ENCODE data around the gene GRB7.
"Not testable (repeated sequence)": the region's sequence is repeated elsewhere in the genome, so short reads cannot be mapped to it uniquely, and the experiment has no call there.

Gene GRB7

DNA sequence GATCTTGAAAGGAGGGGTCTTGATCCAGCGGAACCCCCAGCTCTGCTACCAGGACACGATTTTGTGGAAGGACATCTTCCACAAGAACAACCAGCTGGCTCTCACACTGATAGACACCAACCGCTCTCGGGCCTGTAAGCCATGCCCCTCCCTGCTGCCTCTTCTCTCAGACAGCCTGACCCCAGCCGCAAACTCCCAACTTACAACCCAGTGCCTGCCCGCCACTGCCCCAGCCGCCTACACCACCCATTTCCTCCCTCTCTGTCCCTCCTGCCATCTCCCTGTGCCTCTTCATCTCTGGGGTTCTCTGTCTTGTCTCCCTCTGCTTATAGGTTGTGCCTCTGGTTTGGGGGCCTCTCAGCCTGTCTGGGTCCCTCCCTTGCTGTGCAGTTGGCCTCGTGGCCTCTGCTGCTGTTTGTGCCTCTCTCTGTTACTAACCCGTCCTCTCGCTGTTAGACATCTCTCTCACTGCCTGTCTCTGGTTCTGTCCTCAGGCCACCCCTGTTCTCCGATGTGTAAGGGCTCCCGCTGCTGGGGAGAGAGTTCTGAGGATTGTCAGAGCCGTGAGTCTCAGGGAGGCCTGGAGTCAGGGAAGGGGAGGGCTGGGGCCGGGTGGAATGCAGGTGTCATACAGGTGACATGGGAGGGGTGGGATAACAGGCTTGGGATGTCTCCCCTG lies 28.3 kb upstream of the GRB7 start:
- no peak for DNase-seq (ENCODE audit: low read depth in 2 of 2)

DNA sequence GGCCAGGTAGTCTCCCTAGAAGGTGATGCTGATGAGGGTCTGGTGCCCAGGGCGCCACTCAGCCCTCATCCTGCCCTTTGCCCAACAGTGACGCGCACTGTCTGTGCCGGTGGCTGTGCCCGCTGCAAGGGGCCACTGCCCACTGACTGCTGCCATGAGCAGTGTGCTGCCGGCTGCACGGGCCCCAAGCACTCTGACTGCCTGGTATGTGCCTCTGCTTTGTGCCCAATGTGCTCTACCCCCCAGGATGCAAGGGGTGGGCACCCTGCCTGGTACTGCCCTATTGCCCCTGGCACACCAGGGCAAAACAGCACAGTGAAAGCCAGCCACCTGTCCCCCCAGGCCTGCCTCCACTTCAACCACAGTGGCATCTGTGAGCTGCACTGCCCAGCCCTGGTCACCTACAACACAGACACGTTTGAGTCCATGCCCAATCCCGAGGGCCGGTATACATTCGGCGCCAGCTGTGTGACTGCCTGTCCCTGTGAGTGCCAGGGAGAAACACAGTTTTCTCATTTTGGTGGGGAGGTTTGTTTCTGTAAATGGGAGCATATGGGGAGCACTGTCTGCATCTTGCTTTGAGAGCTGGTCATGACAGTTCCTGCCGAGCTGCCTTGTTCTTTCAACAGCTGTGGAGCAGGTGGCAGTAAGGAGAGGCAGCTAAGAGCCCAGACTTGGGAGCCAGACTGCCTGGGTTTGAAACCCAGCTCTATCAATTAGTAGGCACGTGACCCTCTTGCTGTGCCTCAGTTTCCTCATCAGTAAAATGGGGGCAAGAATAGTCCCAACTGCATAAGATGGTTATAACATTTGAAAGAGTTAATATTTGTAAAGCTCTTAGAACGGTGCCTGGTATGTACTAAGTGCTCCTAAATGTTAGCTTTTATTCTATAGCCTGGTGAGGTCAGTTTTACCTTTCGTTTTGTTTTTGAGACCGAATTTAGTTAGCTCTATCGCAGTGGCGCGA lies 27.5 kb upstream of the GRB7 start:
- no peak for DNase-seq (ENCODE audit: low read depth in 2 of 2)

DNA sequence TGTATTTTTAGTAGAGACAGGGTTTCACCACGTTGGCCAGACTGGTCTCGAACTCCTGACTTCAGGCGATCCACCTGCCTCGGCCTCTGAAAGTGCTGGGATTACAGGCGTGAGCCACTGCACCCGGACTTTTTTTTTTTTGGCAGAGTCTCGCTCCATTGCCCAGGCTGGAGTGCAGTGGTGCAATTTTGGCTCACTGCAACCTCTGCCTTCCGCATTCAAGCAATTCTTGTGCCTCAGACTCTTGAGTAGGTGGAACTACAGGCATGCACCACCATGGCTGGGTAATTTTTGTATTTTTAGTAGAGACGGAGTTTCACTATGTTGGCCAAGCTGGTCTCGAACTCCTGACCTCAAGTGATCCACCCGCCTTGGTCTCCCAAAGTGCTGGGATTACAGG lies 26.7 kb upstream of the GRB7 start:
- not testable (repeated sequence) for DNase-seq (ENCODE audit: low read depth in 2 of 2)

DNA sequence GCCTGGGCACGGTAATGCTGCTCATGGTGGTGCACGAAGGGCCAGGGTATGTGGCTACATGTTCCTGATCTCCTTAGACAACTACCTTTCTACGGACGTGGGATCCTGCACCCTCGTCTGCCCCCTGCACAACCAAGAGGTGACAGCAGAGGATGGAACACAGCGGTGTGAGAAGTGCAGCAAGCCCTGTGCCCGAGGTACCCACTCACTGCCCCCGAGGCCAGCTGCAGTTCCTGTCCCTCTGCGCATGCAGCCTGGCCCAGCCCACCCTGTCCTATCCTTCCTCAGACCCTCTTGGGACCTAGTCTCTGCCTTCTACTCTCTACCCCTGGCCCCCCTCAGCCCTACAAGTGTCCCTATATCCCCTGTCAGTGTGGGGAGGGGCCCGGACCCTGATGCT lies 25.9 kb upstream of the GRB7 start:
- no peak for DNase-seq (ENCODE audit: low read depth in 2 of 2)

DNA sequence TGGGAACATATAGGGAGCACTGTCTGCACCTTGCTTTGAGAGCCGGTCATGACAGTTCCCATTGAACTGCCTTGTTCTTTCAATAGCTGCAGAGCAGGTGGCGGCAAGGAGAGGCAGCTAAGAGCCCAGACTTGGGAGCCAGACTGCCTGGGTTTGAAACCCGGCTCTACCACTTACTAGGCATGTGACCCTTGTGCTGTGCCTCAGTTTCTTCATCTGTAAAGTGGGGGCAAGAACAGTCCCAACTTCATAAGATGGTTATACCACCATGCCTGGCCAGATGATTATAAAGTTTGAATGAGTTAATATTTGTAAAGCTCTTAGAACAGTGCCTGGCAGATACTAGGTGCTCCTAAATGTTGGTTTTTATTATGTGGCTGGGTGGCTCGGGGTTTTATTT lies 23.5 kb upstream of the GRB7 start:
- DNase-seq (ENCODE audit: low read depth in 2 of 2) = no peak

DNA sequence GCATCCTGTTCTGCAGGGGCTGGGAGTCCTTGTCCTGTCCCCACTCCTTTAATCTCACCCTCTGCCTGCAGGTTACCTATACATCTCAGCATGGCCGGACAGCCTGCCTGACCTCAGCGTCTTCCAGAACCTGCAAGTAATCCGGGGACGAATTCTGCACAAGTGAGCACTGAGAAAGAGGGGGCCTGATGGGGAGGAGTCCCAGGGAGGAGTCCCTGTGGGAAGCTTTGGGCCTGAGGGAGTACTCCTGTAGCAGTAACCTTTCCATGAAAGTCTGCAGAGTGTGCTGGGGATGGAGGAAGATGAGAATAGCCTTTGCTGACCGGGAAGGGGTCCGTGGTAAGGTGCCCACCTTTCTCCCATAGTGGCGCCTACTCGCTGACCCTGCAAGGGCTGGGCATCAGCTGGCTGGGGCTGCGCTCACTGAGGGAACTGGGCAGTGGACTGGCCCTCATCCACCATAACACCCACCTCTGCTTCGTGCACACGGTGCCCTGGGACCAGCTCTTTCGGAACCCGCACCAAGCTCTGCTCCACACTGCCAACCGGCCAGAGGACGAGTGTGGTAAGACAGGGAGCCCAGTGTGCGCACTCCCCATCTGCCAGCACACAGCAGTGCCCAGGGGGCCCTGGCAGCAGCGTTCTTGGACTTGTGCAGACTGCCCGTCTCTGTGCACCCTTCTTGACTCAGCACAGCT lies 22.2 kb upstream of the GRB7 start:
- no peak for DNase-seq (ENCODE audit: low read depth in 2 of 2)

DNA sequence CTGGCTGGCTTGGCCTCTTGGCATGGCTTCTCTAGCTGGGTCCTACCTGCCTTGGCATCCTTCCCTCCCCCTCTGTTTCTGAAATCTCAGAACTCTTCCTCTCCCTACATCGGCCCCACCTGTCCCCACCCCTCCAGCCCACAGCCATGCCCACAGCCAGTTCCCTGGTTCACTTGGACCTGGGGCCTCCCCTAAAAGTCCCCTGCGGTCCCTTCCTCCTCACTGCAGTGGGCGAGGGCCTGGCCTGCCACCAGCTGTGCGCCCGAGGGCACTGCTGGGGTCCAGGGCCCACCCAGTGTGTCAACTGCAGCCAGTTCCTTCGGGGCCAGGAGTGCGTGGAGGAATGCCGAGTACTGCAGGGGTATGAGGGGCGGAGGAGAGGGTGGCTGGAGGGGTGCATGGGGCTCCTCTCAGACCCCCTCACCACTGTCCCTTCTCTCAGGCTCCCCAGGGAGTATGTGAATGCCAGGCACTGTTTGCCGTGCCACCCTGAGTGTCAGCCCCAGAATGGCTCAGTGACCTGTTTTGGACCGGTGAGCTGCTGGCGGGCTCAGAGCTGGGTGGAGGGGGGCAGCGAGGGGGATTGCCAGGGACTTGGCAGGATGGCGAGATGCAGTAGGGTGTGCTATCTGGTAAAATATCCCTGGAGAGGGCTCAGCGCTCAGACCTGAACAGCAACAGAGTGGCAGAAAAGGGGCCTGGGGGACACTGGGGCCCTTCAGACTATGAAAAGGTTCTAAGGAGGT lies 21.5 kb upstream of the GRB7 start:
- no peak for DNase-seq (ENCODE audit: low read depth in 2 of 2)

DNA sequence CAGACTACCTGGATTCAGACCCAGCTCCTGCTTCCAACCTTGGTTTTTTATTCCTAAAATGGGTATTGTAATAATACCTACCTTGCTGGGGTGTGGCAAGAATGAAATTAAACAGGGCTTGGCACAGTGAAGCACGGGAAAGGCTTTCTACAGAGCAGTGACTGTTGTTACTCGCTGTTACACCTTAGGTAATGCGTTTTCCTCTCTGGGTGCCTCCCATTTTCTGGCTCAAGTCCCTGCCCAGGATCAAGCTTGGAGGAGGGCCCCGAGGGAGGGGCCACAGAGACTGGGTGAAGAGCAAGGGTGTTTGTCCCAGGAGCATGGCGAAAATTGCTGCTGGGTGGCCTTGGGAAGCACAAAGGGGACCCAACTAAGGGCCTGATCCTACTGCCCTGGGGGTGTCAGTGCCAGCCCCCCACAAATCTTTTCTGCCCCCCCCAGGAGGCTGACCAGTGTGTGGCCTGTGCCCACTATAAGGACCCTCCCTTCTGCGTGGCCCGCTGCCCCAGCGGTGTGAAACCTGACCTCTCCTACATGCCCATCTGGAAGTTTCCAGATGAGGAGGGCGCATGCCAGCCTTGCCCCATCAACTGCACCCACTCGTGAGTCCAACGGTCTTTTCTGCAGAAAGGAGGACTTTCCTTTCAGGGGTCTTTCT lies 20.7 kb upstream of the GRB7 start:
- DNase-seq (ENCODE audit: low read depth in 2 of 2) = no peak

DNA sequence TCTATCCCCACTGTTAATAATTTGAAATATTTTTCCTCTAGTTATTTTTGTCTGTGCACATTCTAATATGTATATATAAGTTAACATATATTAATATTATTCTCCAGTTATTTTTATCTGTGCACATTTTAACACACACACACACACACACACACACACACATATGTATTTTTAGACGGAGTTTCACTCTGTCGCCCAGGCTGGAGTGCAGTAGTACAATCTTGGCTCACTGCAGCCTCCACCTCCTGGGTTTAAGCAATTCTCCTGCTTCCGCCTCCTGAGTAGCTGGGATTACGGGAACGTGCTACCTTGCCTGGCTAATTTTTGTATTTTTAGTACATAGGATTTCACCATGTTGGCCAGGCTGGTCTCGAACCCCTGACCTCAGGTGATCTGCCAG lies 20.1 kb upstream of the GRB7 start:
- no peak for DNase-seq (ENCODE audit: low read depth in 2 of 2)

DNA sequence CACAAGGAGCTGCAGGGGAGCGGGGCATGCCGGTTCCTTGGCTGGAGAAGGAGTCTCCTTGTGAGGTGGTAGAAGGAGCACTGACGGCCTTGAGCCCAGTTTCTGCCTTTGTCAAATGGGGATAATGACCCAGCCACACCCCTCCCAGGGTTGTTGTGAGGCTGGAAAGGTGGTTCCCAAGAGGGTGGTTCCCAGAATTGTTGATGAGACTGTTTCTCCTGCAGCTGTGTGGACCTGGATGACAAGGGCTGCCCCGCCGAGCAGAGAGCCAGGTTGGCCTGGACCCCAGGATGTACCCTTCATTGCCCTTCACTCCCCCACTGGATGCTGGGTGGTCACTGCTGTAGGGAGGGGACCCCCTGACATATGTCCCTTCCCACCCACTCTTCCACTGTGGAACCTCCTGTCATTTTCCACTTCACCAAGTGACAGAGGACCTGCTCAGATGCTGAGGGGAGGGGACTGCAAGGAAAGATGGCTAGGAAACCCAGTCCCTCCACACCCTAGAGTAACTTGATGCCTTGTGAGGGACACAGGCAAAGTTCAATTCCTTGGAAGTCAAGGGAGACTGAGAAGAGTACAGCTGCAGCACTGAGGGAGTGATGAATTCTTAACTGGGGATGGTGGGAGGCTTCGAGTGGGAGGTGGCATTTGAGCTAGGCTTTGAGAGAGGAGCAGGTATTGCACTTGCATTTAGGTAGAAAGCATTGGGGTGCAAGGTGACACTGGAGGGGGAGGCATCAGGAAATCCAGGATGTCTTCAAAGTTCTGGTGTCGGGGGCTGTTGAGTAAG lies 18.0 kb upstream of the GRB7 start:
- no peak for DNase-seq (ENCODE audit: low read depth in 2 of 2)

DNA sequence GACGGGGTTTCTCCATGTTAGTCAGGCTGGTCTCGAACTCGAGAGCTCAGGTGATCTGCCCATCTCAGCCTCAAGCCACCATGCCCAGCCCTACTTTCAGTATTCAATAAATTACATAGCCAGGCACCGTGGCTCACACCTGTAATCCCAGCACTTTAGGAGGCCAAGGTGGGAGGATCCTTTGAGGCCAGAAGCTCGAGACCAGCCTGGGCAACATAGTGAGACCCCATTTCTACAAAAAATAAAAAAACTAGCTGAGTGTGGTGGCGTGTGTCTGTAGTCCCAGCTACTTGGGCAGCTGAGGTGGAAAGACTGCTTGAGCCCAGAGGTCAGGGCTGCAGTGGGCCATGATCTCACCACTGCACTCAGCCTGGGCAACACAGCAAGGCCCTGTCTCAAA lies 15.6 kb upstream of the GRB7 start:
- no peak for DNase-seq (ENCODE audit: low read depth in 2 of 2)

DNA sequence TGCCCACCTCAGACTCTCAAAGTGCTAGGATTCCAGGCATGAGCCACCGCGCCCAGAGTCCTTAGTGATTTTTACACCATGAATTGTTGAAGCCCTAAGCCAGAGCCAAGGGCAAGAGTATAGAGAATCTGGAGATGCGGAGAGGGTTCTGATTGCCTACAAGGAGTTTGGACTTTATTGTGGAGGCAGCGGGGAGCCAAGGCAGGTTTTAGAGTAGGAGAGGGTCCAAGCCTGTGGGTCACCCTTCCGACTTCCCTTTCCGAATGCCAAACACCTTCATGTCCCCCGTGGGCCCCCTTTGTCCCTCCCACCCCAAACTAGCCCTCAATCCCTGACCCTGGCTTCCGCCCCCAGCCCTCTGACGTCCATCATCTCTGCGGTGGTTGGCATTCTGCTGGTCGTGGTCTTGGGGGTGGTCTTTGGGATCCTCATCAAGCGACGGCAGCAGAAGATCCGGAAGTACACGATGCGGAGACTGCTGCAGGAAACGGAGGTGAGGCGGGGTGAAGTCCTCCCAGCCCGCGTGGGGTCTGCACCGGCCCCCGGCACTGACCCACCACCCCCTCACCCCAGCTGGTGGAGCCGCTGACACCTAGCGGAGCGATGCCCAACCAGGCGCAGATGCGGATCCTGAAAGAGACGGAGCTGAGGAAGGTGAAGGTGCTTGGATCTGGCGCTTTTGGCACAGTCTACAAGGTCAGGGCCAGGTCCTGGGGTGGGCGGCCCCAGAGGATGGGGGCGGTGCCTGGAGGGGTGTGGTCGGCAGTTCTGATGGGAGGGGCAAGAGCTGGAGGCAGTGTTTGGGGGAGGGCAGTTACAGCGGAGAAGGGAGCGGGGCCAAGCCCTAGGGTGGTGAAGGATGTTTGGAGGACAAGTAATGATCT lies 14.5 kb upstream of the GRB7 start:
- DNase-seq (ENCODE audit: low read depth in 2 of 2) = peak in 1 of 2 donors; percentile 13

DNA sequence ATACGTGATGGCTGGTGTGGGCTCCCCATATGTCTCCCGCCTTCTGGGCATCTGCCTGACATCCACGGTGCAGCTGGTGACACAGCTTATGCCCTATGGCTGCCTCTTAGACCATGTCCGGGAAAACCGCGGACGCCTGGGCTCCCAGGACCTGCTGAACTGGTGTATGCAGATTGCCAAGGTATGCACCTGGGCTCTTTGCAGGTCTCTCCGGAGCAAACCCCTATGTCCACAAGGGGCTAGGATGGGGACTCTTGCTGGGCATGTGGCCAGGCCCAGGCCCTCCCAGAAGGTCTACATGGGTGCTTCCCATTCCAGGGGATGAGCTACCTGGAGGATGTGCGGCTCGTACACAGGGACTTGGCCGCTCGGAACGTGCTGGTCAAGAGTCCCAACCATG lies 13.0 kb upstream of the GRB7 start:
- no peak for DNase-seq (ENCODE audit: low read depth in 2 of 2)

DNA sequence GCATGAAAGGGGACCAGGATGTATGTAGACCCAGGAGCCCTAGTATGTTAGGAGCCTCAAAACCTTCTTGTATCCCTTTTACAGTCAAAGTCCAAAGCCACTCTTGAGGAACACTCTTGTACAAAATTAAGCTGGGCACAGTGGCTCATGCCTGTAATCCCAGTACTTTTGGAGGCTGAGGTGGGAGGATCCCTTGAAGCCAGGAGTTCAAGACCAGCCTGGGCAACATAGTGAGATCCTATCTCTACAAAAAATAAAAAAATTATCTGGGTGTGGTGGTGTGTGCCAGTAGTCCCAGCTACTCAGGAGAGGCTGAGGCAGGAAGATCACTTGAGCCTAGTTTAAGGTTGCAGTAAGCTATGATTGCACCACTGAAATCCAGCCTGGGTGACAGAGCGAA lies 11.8 kb upstream of the GRB7 start:
- DNase-seq (ENCODE audit: low read depth in 2 of 2) = not testable (repeated sequence)

DNA sequence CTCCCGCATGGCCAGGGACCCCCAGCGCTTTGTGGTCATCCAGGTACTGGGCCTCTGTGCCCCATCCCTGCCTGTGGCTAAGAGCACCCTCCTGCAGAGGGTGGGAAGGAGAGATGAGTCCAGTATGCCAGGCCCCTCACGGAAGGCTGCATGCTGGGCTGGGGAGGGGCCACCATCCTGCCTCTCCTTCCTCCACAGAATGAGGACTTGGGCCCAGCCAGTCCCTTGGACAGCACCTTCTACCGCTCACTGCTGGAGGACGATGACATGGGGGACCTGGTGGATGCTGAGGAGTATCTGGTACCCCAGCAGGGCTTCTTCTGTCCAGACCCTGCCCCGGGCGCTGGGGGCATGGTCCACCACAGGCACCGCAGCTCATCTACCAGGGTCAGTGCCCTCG lies 11.1 kb upstream of the GRB7 start:
- DNase-seq (ENCODE audit: low read depth in 2 of 2) = no peak

DNA sequence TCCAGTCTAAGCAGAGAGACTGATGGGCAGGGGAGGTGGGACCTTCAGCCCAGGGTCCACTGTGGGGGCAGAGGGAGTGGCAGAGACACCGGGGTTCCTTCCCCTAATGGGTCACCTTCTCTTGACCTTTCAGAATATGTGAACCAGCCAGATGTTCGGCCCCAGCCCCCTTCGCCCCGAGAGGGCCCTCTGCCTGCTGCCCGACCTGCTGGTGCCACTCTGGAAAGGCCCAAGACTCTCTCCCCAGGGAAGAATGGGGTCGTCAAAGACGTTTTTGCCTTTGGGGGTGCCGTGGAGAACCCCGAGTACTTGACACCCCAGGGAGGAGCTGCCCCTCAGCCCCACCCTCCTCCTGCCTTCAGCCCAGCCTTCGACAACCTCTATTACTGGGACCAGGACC lies 10.2 kb upstream of the GRB7 start:
- DNase-seq (ENCODE audit: low read depth in 2 of 2) = no peak

DNA sequence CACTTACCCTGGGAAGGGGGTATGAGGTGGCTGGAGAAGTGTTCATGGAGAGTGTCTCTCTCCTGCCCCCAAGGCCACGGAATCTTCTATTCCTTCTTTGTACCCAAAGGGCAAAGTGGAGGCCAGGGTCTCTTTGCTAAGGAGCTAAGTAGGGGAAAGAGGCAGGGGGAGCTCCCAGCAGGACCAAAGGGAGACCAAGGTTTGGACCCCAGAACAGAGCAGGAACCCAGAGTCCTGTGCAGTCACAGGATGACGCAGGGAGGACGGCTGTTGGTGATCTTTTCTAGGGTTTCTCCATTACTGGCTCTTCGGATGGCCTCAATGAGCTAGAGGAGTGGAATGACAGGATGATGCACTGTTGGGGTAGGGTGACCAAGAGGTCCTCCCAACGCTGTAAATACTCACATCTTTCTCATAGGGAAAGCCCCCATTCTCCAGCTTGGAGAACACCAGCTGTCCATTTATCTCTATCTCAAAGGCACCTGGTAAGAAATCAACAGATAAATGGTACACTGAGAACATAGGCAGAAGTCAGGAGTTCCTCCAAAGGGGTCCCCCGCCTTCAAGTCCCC lies 8.4 kb upstream of the GRB7 start:
- DNase-seq (ENCODE audit: low read depth in 2 of 2) = no peak

DNA sequence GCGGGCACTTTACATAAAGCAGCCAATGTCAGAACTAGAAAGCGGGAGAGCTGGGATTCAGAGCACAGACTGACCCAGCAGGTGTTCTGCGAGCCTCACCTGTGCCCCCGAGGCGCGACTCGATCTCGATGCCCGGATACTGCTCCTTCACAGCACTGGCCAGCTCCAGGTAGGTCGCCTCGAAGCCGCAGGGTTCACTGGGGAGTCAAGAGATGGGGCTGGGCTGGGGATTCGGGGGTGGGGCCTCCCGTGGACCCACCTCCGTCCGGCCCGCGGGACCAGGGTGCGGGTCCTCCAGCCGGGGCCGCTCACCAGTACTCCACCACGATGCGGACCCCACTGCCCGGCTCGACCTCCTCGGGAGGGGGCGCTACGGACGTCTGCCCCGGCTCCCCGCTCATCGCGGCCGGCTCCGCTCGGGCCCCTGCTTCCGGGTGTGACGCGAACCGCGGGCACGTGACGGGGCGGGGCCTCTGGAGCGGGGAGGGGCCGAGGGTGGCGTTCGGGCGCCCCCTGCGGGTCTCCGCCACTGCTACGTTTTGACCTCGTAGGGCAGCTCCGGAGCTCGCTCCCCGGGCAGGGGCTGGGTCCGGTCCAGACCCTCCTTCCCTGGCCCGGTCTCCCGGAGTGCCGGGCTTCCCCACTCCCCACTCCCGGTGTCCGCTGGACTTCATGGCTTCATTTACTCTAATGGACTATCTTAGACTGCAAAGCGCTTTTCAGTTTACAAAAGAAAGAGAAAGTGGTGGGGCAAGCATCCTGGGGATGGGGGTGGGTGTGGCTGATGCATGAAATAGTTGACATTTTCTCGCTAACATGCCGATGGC lies 7.4 kb upstream of the GRB7 start, which contains the start of gene MIEN1:
TSS of gene MIEN1 (minus strand) at position 438 of the 827 bp plus-strand sequence. CDS start at position 401, 37 bp downstream.
- DNase-seq (ENCODE audit: low read depth in 2 of 2) = peak; percentile 83 to 84
